Adrenal gland (tissue), 5 donors: Measurements from ENCODE around the gene TBC1D16.

Experiments used
- CTCF ChIP-seq, 6 experiments: fragments of 450-650 bp in 4 of 6; fragments of 200-600 bp in 2 of 6; sonication (generic) in 1 of 6; IDR thresholded peaks; 1 replicate in 5 of 6; 2 replicates in 1 of 6; pipeline versions ENCODE4 v1.5.1 to v1.8.0; 2016 to 2021; ENCODE audit warnings: antibody characterized with exemption in 6 of 6, mild to moderate bottlenecking in 2 of 6, moderate library complexity in 1 of 6
- POLR2A ChIP-seq, 2 donors: fragments of 450-650 bp; IDR thresholded peaks; one replicate each; pipeline ENCODE4 v1.6.1; 2017; ENCODE audit warnings: antibody characterized with exemption in 2 of 2, mild to moderate bottlenecking in 2 of 2, moderate library complexity in 1 of 2
- donor health status: DM: no; HTN: no; CAD: no.

- TF ChIP-seq CTCF (IDR thresholded peaks at IDR 0.05) (no peak), POLR2A (IDR thresholded peaks at IDR 0.05) (no peak)
These were observed 16.0 kb upstream of the TBC1D16 start for GRCh38 chr17:80051681-80052080.
